Spinal cord (tissue), 10 donors: ENCODE measurements around the gene FAM222A. TPM values are rescaled to one million over a fixed set of nuclear protein-coding genes. Genes with fewer than 3 reads are reported as not detected.
A peak's percentile ranks its signal among the peaks of the same experiment; 100 is the strongest.

Experiments used
- DNase-seq, 6 donors: peaks; one replicate each; pipeline versions ENCODE4 v3.0.0 to v3.0.0-alpha.2; 2013 to 2015; ENCODE audit warnings: low spot score in 6 of 6, low read depth in 4 of 6
- H3K27ac ChIP-seq: one replicate; pipeline ENCODE4 v1.5.1; 2013; ENCODE audit warnings: low read depth, low read length, control low read depth
- H3K27me3 ChIP-seq: one replicate; pipeline ENCODE4 v1.6.1; 2013; ENCODE audit warnings: low read length; ENCODE audit not compliant: control insufficient read depth, insufficient read depth
- H3K36me3 ChIP-seq: one replicate; pipeline ENCODE4 v1.6.1; 2013; ENCODE audit warnings: low read length; ENCODE audit not compliant: control insufficient read depth, insufficient read depth
- H3K4me1 ChIP-seq: one replicate; pipeline ENCODE4 v1.6.1; 2013; ENCODE audit warnings: low read length; ENCODE audit not compliant: control insufficient read depth, insufficient read depth
- H3K4me3 ChIP-seq: one replicate; pipeline ENCODE4 v1.5.1; 2013; ENCODE audit warnings: low read depth, low read length, control low read depth
- H3K9me3 ChIP-seq: one replicate; pipeline ENCODE4 v1.6.1; 2013; ENCODE audit warnings: low read length; ENCODE audit not compliant: control insufficient read depth, insufficient read depth
- WGBS: methylation state at CpG from one replicate; pipeline ENCODE4 v1.1.5; 2013; ENCODE audit warnings: missing lambda C conversion rate; ENCODE audit not compliant: insufficient coverage; 5-methylcytosine and 5-hydroxymethylcytosine counted together
- polyA plus RNA-seq, 2 donors: library from polyadenylated mRNA; unstranded; fragments of 120-200 nt; gene quantifications; one replicate each; pipeline ENCODE4 v1.2.1, GENCODE V29; 2013; ENCODE audit not compliant: insufficient read length in 2 of 2
- total RNA-seq, 2 donors: library from RNA; depleted of rRNA in 1 of 2; stranded (reverse); fragments of 120-200 nt in 1 of 2; fragments of >200 nt in 1 of 2; gene quantifications; one replicate each; pipeline versions ENCODE4 v1.2.3 to v1.2.4, GENCODE V29; 2013 to 2014
- donor health status: healthy.

The FAM222A gene
- total and polyA plus RNA-seq, 4 donors = 5.2 to 25.0 (median 14.6) TPM

- Histone ChIP-seq H3K36me3 (peaks cover 21% of the 10 kb centered on the region), H3K4me1 (peaks cover 98% of the 10 kb centered on the region), H3K27me3 (no peaks in the 10 kb centered on the region), H3K9me3 (no peaks in the 10 kb centered on the region), H3K4me3 (no peak overlapping the region), H3K27ac (peak overlapping the region; percentile 93)
- no peak for DNase-seq
- 77% methylated on average over 14 of the region's 14 CpGs for WGBS
These were observed 14.4 kb downstream of the FAM222A start for GRCh38 chr12:109727746-109728726.

- no peaks in the 10 kb centered on the region for H3K9me3 ChIP-seq
- 100% methylated on average over 1 of the region's 1 CpG for WGBS
- no peak overlapping the region for H3K27ac ChIP-seq
- no peak overlapping the region for H3K4me3 ChIP-seq
- H3K36me3 ChIP-seq = peaks cover 21% of the 10 kb centered on the region
- no peaks in the 10 kb centered on the region for H3K27me3 ChIP-seq
- DNase-seq = no peak
- H3K4me1 ChIP-seq = peaks cover 90% of the 10 kb centered on the region
These were observed 15.3 kb downstream of the FAM222A start for GRCh38 chr12:109728921-109729320.

- Histone ChIP-seq H3K4me1 (peaks cover 90% of the 10 kb centered on the region), H3K36me3 (peaks cover 17% of the 10 kb centered on the region), H3K4me3 (no peak overlapping the region), H3K9me3 (no peaks in the 10 kb centered on the region), H3K27ac (no peak overlapping the region), H3K27me3 (no peaks in the 10 kb centered on the region)
- WGBS = 65% methylated on average over 11 of the region's 18 CpGs
- peak in 2 of 6 donors; percentile 41 to 81 for DNase-seq
These were observed 15.8 kb downstream of the FAM222A start for GRCh38 chr12:109729371-109729781.

GRCh38 chr12:109729801-109730200 is 16.2 kb downstream of the FAM222A start:
- H3K27ac ChIP-seq = no peak overlapping the region
- H3K4me3 ChIP-seq = no peak overlapping the region
- no peaks in the 10 kb centered on the region for H3K9me3 ChIP-seq
- H3K27me3 ChIP-seq = no peaks in the 10 kb centered on the region
- H3K36me3 ChIP-seq = peaks cover 16% of the 10 kb centered on the region
- peaks cover 90% of the 10 kb centered on the region for H3K4me1 ChIP-seq
- no peak for DNase-seq
- WGBS = 72% methylated on average over 4 of the region's 9 CpGs

GRCh38 chr12:109730306-109731145 is 16.9 kb downstream of the FAM222A start:
- 88% methylated on average over 12 of the region's 15 CpGs for WGBS
- no peaks in the 10 kb centered on the region for H3K9me3 ChIP-seq
- H3K27me3 ChIP-seq = no peaks in the 10 kb centered on the region
- no peak overlapping the region for H3K4me3 ChIP-seq
- peaks cover 14% of the 10 kb centered on the region for H3K36me3 ChIP-seq
- no peak overlapping the region for H3K27ac ChIP-seq
- DNase-seq = no peak
- H3K4me1 ChIP-seq = peaks cover 89% of the 10 kb centered on the region

- Histone ChIP-seq H3K27ac (no peak overlapping the region), H3K27me3 (no peaks in the 10 kb centered on the region)
These were observed 17.7 kb downstream of the FAM222A start for GRCh38 chr12:109731231-109731731.

GRCh38 chr12:109731806-109732205 is 18.2 kb downstream of the FAM222A start:
- Histone ChIP-seq H3K27me3 (no peaks in the 10 kb centered on the region), H3K4me1 (peaks cover 89% of the 10 kb centered on the region), H3K9me3 (no peaks in the 10 kb centered on the region), H3K4me3 (no peak overlapping the region), H3K36me3 (peaks cover 8% of the 10 kb centered on the region), H3K27ac (no peak overlapping the region)
- DNase-seq = no peak
- WGBS = 100% methylated on average over 3 of the region's 7 CpGs

More at GRCh38 chr12:109731231-109731731, 17.7 kb downstream of the FAM222A start:
- DNase-seq = no peak
- peaks cover 13% of the 10 kb centered on the region for H3K36me3 ChIP-seq
- no peak overlapping the region for H3K4me3 ChIP-seq
- no peaks in the 10 kb centered on the region for H3K9me3 ChIP-seq
- 89% methylated on average over 6 of the region's 11 CpGs for WGBS
- peaks cover 89% of the 10 kb centered on the region for H3K4me1 ChIP-seq

- no peaks in the 10 kb centered on the region for H3K27me3 ChIP-seq
- 30% methylated on average over 13 of the region's 21 CpGs for WGBS
- no peak overlapping the region for H3K27ac ChIP-seq
- H3K4me3 ChIP-seq = no peak overlapping the region
- no peaks in the 10 kb centered on the region for H3K9me3 ChIP-seq
- peaks cover 88% of the 10 kb centered on the region for H3K4me1 ChIP-seq
- DNase-seq = peak in 1 of 6 donors; percentile 72
- peaks cover 8% of the 10 kb centered on the region for H3K36me3 ChIP-seq
These were observed 19.0 kb downstream of the FAM222A start for GRCh38 chr12:109732321-109733305.
